Prostate gland (tissue), 2 donors: Measurements from ENCODE around the gene PRDM16. TPM values are rescaled to one million over a fixed set of nuclear protein-coding genes. Genes with fewer than 3 reads are reported as not detected.

Source experiments
- DNase-seq: peaks from one replicate; pipeline ENCODE4 v3.0.0-alpha.2; 2019; ENCODE audit warnings: low spot score
- H3K27ac ChIP-seq, 2 donors: fragments of 200-600 bp; sonication (generic); 2 replicates each; pipeline ENCODE4 v1.5.1; 2017 to 2019
- H3K27me3 ChIP-seq: fragments of 200-600 bp; sonication (generic); replicated peaks from 2 replicates; pipeline ENCODE4 v1.5.1; 2019; ENCODE audit not compliant: insufficient read depth
- H3K36me3 ChIP-seq, 2 donors: fragments of 200-600 bp; sonication (generic); 1 replicate in 1 of 2; 2 replicates in 1 of 2; pipeline versions ENCODE4 v1.5.1 to v1.8.1; 2017 to 2019
- H3K4me1 ChIP-seq: fragments of 200-600 bp; sonication (generic); replicated peaks from 2 replicates; pipeline ENCODE4 v1.5.1; 2019
- H3K4me3 ChIP-seq, 2 donors: fragments of 200-600 bp; sonication (generic); 2 replicates each; pipeline ENCODE4 v1.5.1; 2017 to 2019
- H3K9me3 ChIP-seq: fragments of 200-600 bp; sonication (generic); 2 replicates; pipeline ENCODE4 v1.5.1; 2017
- CTCF ChIP-seq, 4 experiments: fragments of 200-600 bp in 2 of 4; fragments of 450-650 bp in 2 of 4; sonication (generic) in 2 of 4; IDR thresholded peaks; 1 replicate in 3 of 4; 2 replicates in 1 of 4; pipeline ENCODE4 v1.5.1; 2016 to 2019; ENCODE audit warnings: antibody characterized with exemption in 4 of 4, mild to moderate bottlenecking in 2 of 4, moderate library complexity in 2 of 4
- POLR2A ChIP-seq: fragments of 450-650 bp; IDR thresholded peaks from one replicate; pipeline ENCODE4 v1.6.1; 2016; ENCODE audit warnings: antibody characterized with exemption, mild to moderate bottlenecking
- POLR2AphosphoS5 ChIP-seq: sonication (generic); formaldehyde crosslinking; IDR thresholded peaks from one replicate; pipeline ENCODE4 v1.6.1; 2017; ENCODE audit warnings: antibody characterized with exemption
- WGBS: methylation state at CpG from one replicate; pipeline ENCODE4 v1.1.5; 2018; 5-methylcytosine and 5-hydroxymethylcytosine counted together
- intact Hi-C: fragments of 100-400 bp; cut with DNase I; formaldehyde crosslinking; loops from one replicate; pipeline ENCODE4 v1.14.2; 2022
- total RNA-seq, 2 donors: library from RNA; depleted of rRNA; stranded (reverse); fragments of >200 nt; gene quantifications; one replicate each; pipeline ENCODE4 v1.1.0, GENCODE V29; 2016

PRDM16 gene
- total RNA-seq, 2 donors from 2014 or later: 0.23 to 6.5 TPM

- Histone ChIP-seq H3K27ac (no peak overlapping the region), H3K9me3 (no peaks in the 10 kb centered on the region), H3K4me1 (no peaks in the 10 kb centered on the region), H3K27me3 (peaks cover 9% of the 10 kb centered on the region), H3K36me3 (no peaks in the 10 kb centered on the region), H3K4me3 (no peak overlapping the region)
- DNase-seq: no peak
- WGBS: 40% methylated on average over 20 of the region's 21 CpGs
- intact Hi-C loops: no loop called here
- TF ChIP-seq CTCF (IDR thresholded peaks at IDR 0.05): no peak
- TF ChIP-seq POLR2AphosphoS5: no peak
- TF ChIP-seq POLR2A: no peak
Observed at GRCh38 chr1:3435666-3436065, 366.7 kb downstream of the PRDM16 start.

GRCh38 chr1:3436451-3436850 is 367.4 kb downstream of the PRDM16 start:
- no peaks in the 10 kb centered on the region for H3K4me1 ChIP-seq
- H3K4me3 ChIP-seq: no peak overlapping the region
- H3K27ac ChIP-seq: no peak overlapping the region
- intact Hi-C loops: no loop called here
- no peak for TF ChIP-seq POLR2A
- H3K36me3 ChIP-seq: no peaks in the 10 kb centered on the region
- peaks cover 6% of the 10 kb centered on the region for H3K27me3 ChIP-seq
- 94% methylated on average over 11 of the region's 11 CpGs for WGBS
- DNase-seq: no peak
- no peaks in the 10 kb centered on the region for H3K9me3 ChIP-seq

GRCh38 chr1:3436901-3437300 is 367.9 kb downstream of the PRDM16 start:
- no peaks in the 10 kb centered on the region for H3K4me1 ChIP-seq
- no peak for DNase-seq
- no peak overlapping the region for H3K4me3 ChIP-seq
- no peak for TF ChIP-seq CTCF (IDR thresholded peaks at IDR 0.05)
- TF ChIP-seq POLR2AphosphoS5: no peak
- TF ChIP-seq POLR2A: no peak
- H3K27ac ChIP-seq: no peak overlapping the region
- peaks cover 5% of the 10 kb centered on the region for H3K27me3 ChIP-seq
- intact Hi-C loops: no loop called here
- H3K9me3 ChIP-seq: no peaks in the 10 kb centered on the region
- no peaks in the 10 kb centered on the region for H3K36me3 ChIP-seq
- 88% methylated on average over 14 of the region's 14 CpGs for WGBS

GRCh38 chr1:3438661-3439180 is 369.7 kb downstream of the PRDM16 start:
- no peak overlapping the region for H3K4me3 ChIP-seq
- H3K27ac ChIP-seq: no peak overlapping the region
- no peaks in the 10 kb centered on the region for H3K9me3 ChIP-seq
- intact Hi-C loops: no loop called here
- no peak for TF ChIP-seq POLR2AphosphoS5
- TF ChIP-seq CTCF (IDR thresholded peaks at IDR 0.05): no peak
- no peak for TF ChIP-seq POLR2A
- DNase-seq: no peak
- H3K36me3 ChIP-seq: no peaks in the 10 kb centered on the region
- H3K27me3 ChIP-seq: peaks cover 5% of the 10 kb centered on the region
- 80% methylated on average over 9 of the region's 9 CpGs for WGBS
- H3K4me1 ChIP-seq: no peaks in the 10 kb centered on the region

GRCh38 chr1:3439346-3440299 is 370.6 kb downstream of the PRDM16 start:
- H3K4me3 ChIP-seq: no peak overlapping the region
- 73% methylated on average over 27 of the region's 27 CpGs for WGBS
- no peaks in the 10 kb centered on the region for H3K9me3 ChIP-seq
- intact Hi-C loops: no loop called here
- no peak for DNase-seq
- H3K4me1 ChIP-seq: no peaks in the 10 kb centered on the region
- no peaks in the 10 kb centered on the region for H3K36me3 ChIP-seq
- H3K27ac ChIP-seq: no peak overlapping the region
- no peak for TF ChIP-seq POLR2A
- TF ChIP-seq CTCF (IDR thresholded peaks at IDR 0.05): no peak
- TF ChIP-seq POLR2AphosphoS5: no peak
- H3K27me3 ChIP-seq: peaks cover 3% of the 10 kb centered on the region
